CD8-positive, alpha-beta memory T cell (primary cell): ENCODE measurements around the gene TOR1B. TPM values are rescaled to one million over a fixed set of nuclear protein-coding genes. Genes with fewer than 3 reads are reported as not detected.
"Not testable (repeated sequence)": the region's sequence is repeated elsewhere in the genome, so short reads cannot be mapped to it uniquely, and the experiment has no call there.

Experiments used
- CTCF ChIA-PET: fragments of 350-600 bp; sonication (Branson Sonifier 250); formaldehyde crosslinking; loops from one replicate; lab custom pipeline; 2021; ENCODE audit warnings: antibody characterized with exemption; lab: Charles Lee
- POLR2A ChIA-PET: fragments of 350-600 bp; sonication (Branson Sonifier 250); formaldehyde crosslinking; loops from one replicate; lab custom pipeline; 2021; ENCODE audit warnings: antibody characterized with exemption; lab: Charles Lee
- DNase-seq, 5 donors: peaks; one replicate each; pipeline versions ENCODE4 v3.0.0 to v3.0.0-alpha.2; 2020 to 2022; ENCODE audit warnings: mixed read lengths in 1 of 5
- H3K27ac ChIP-seq: one replicate; pipeline ENCODE4 v1.7.0; 2013; ENCODE audit warnings: low read depth, mild to moderate bottlenecking, low read length, moderate library complexity
- H3K27me3 ChIP-seq: 2 replicates; pipeline ENCODE4 v1.7.0; 2013; ENCODE audit warnings: low read length, mild to moderate bottlenecking; ENCODE audit not compliant: insufficient read depth, poor library complexity, severe bottlenecking
- H3K36me3 ChIP-seq: 2 replicates; pipeline ENCODE4 v1.7.0; 2013; ENCODE audit warnings: mild to moderate bottlenecking, low read length, moderate library complexity; ENCODE audit not compliant: insufficient read depth
- H3K4me1 ChIP-seq: 2 replicates; pipeline ENCODE4 v1.7.0; 2013; ENCODE audit warnings: mild to moderate bottlenecking, low read length, moderate library complexity; ENCODE audit not compliant: insufficient read depth
- H3K4me3 ChIP-seq: 2 replicates; pipeline ENCODE4 v1.7.0; 2013; ENCODE audit warnings: mild to moderate bottlenecking, low read length
- H3K9me3 ChIP-seq: 2 replicates; pipeline ENCODE4 v1.7.0; 2013; ENCODE audit warnings: mild to moderate bottlenecking, low read length
- H3K27ac Mint-ChIP-seq, 8 donors: one replicate each; pipeline ENCODE4 v1.8.0; 2020 to 2021; ENCODE audit warnings: mixed read lengths in 8 of 8, mild to moderate bottlenecking in 6 of 8, inconsistent platforms in 3 of 8, moderate library complexity in 3 of 8
- H3K27me3 Mint-ChIP-seq, 2 donors: one replicate each; pipeline ENCODE4 v1.8.0; 2020 to 2021; ENCODE audit warnings: mixed read lengths in 2 of 2, mild to moderate bottlenecking in 1 of 2, moderate library complexity in 1 of 2
- H3K36me3 Mint-ChIP-seq, 3 donors: one replicate each; pipeline ENCODE4 v1.8.0; 2020 to 2021; ENCODE audit warnings: mixed read lengths in 3 of 3, inconsistent platforms in 1 of 3, mild to moderate bottlenecking in 1 of 3
- H3K4me1 Mint-ChIP-seq, 3 donors: one replicate each; pipeline ENCODE4 v1.8.0; 2020 to 2021; ENCODE audit warnings: mixed read lengths in 3 of 3, inconsistent platforms in 1 of 3, mild to moderate bottlenecking in 1 of 3
- H3K4me3 Mint-ChIP-seq, 7 donors: one replicate each; pipeline ENCODE4 v1.8.0; 2020 to 2021; ENCODE audit warnings: mixed read lengths in 7 of 7, mild to moderate bottlenecking in 6 of 7, moderate library complexity in 4 of 7, inconsistent platforms in 2 of 7
- H3K9me3 Mint-ChIP-seq, 5 donors: one replicate each; pipeline ENCODE4 v1.8.0; 2020 to 2022; ENCODE audit warnings: mixed read lengths in 5 of 5, mild to moderate bottlenecking in 3 of 5, moderate library complexity in 2 of 5, inconsistent platforms in 1 of 5
- polyA plus RNA-seq: library from polyadenylated mRNA; unstranded; fragments of 300-500 nt; fragmentation: Illumina TruSeq; gene quantifications from one replicate; pipeline ENCODE4 v1.2.3, GENCODE V29; 2021
- total RNA-seq, 2 experiments: library from RNA; stranded (reverse); gene quantifications; one replicate each; pipeline ENCODE4 v1.2.3, GENCODE V29; 2021

The TOR1B gene
- total and polyA plus RNA-seq, 3 experiments from 2014 or later: 24.6 to 32.8 (median 27.1) TPM

- no peak overlapping the region for H3K4me3 Mint-ChIP-seq
- DNase-seq: no peak
- Histone ChIP-seq H3K36me3 (no peaks in the 10 kb centered on the region), H3K27me3 (no peaks in the 10 kb centered on the region), H3K9me3 (no peaks in the 10 kb centered on the region), H3K27ac (no peak overlapping the region), H3K4me1 (no peaks in the 10 kb centered on the region), H3K4me3 (no peak overlapping the region)
- H3K36me3 Mint-ChIP-seq: no peaks in the 10 kb centered on the region
- ChIA-PET CTCF (no interaction called here), POLR2A (no interaction called here)
- no peaks in the 10 kb centered on the region for H3K4me1 Mint-ChIP-seq
- H3K27me3 Mint-ChIP-seq: peaks cover 3 to 20% of the 10 kb centered on the region in 2 donors
- H3K9me3 Mint-ChIP-seq: no peaks in the 10 kb centered on the region
- H3K27ac Mint-ChIP-seq: no peak overlapping the region
Observed at GRCh38 chr9:129770741-129771140, 32.2 kb upstream of the TOR1B start.

- Mint-ChIP-seq H3K9me3 (no peaks in the 10 kb centered on the region), H3K36me3 (no peaks in the 10 kb centered on the region), H3K4me1 (peaks cover 6 to 13% (median 7%) of the 10 kb centered on the region in 3 donors), H3K27ac (peak overlapping the region in 1 of 8 donors; percentile 39), H3K4me3 (no peak overlapping the region), H3K27me3 (peaks cover 2 to 23% of the 10 kb centered on the region in 2 donors)
- no peaks in the 10 kb centered on the region for H3K27me3 ChIP-seq
- DNase-seq: no peak
- peaks cover 10% of the 10 kb centered on the region for H3K4me1 ChIP-seq
- ChIA-PET POLR2A (no interaction called here), CTCF (interaction anchor here (1.0 to 2.4 kb wide), 2 partner anchors 9 to 36 kb away, joined by 5 to 9 read pairs; no protein-coding TSS in a partner anchor)
- H3K36me3 ChIP-seq: no peaks in the 10 kb centered on the region
- H3K4me3 ChIP-seq: no peak overlapping the region
- H3K9me3 ChIP-seq: no peaks in the 10 kb centered on the region
- H3K27ac ChIP-seq: no peak overlapping the region
Observed at GRCh38 chr9:129773262-129774048, 29.5 kb upstream of the TOR1B start.

- peaks cover 5 to 23% of the 10 kb centered on the region in 2 donors for H3K27me3 Mint-ChIP-seq
- ChIA-PET POLR2A (no interaction called here), CTCF (interaction anchor here (0.8 to 1.3 kb wide), 3 partner anchors 9 to 38 kb away, joined by 3 to 4 read pairs (median 3); no protein-coding TSS in a partner anchor)
- no peak overlapping the region for H3K4me3 Mint-ChIP-seq
- H3K27me3 ChIP-seq: no peaks in the 10 kb centered on the region
- H3K4me1 ChIP-seq: peaks cover 10% of the 10 kb centered on the region
- H3K27ac ChIP-seq: no peak overlapping the region
- no peak overlapping the region for H3K4me3 ChIP-seq
- DNase-seq: no peak
- no peaks in the 10 kb centered on the region for H3K9me3 ChIP-seq
- peak overlapping the region in 1 of 8 donors; percentile 21 for H3K27ac Mint-ChIP-seq
- no peaks in the 10 kb centered on the region for H3K36me3 Mint-ChIP-seq
- peaks cover 6 to 13% (median 7%) of the 10 kb centered on the region in 3 donors for H3K4me1 Mint-ChIP-seq
- no peaks in the 10 kb centered on the region for H3K9me3 Mint-ChIP-seq
- H3K36me3 ChIP-seq: no peaks in the 10 kb centered on the region
Observed at GRCh38 chr9:129774791-129775447, 28.1 kb upstream of the TOR1B start.

- no peaks in the 10 kb centered on the region for H3K36me3 ChIP-seq
- H3K36me3 Mint-ChIP-seq: no peaks in the 10 kb centered on the region
- no peaks in the 10 kb centered on the region for H3K9me3 ChIP-seq
- peaks cover 10% of the 10 kb centered on the region for H3K4me1 ChIP-seq
- no peak overlapping the region for H3K27ac ChIP-seq
- peak overlapping the region in 1 of 8 donors; percentile 21 for H3K27ac Mint-ChIP-seq
- no peaks in the 10 kb centered on the region for H3K9me3 Mint-ChIP-seq
- ChIA-PET CTCF (interaction anchor here (0.8 to 1.3 kb wide), 4 partner anchors 8 to 38 kb away, joined by 3 to 4 read pairs (median 3); no protein-coding TSS in a partner anchor), POLR2A (no interaction called here)
- DNase-seq: no peak
- no peak overlapping the region for H3K4me3 ChIP-seq
- H3K27me3 ChIP-seq: no peaks in the 10 kb centered on the region
- H3K27me3 Mint-ChIP-seq: peaks cover 5 to 23% of the 10 kb centered on the region in 2 donors
- H3K4me3 Mint-ChIP-seq: no peak overlapping the region
- H3K4me1 Mint-ChIP-seq: peaks cover 6 to 13% (median 7%) of the 10 kb centered on the region in 3 donors
Observed at GRCh38 chr9:129775448-129775798, 27.6 kb upstream of the TOR1B start.

- H3K4me3 Mint-ChIP-seq, H3K27ac Mint-ChIP-seq, H3K9me3 Mint-ChIP-seq, H3K4me3 ChIP-seq, DNase-seq, H3K4me1 ChIP-seq, H3K9me3 ChIP-seq, H3K27ac ChIP-seq, POLR2A ChIA-PET, H3K36me3 ChIP-seq, H3K27me3 ChIP-seq, H3K36me3 Mint-ChIP-seq: not testable (repeated sequence)
- CTCF ChIA-PET: interaction anchor here (1.2 to 1.9 kb wide), 3 partner anchors 8 to 39 kb away, joined by 3 to 7 read pairs (median 3); no protein-coding TSS in a partner anchor
- peaks cover 6 to 13% (median 7%) of the 10 kb centered on the region in 3 donors for H3K4me1 Mint-ChIP-seq
- H3K27me3 Mint-ChIP-seq: peaks cover 5 to 17% of the 10 kb centered on the region in 2 donors
Observed at GRCh38 chr9:129776096-129776495, 26.9 kb upstream of the TOR1B start.

GRCh38 chr9:129776566-129776937 is 26.4 kb upstream of the TOR1B start:
- Mint-ChIP-seq H3K9me3 (no peaks in the 10 kb centered on the region), H3K36me3 (no peaks in the 10 kb centered on the region), H3K27ac (no peak overlapping the region), H3K4me1 (peaks cover 6 to 13% (median 7%) of the 10 kb centered on the region in 3 donors), H3K27me3 (peaks cover 5 to 17% of the 10 kb centered on the region in 2 donors), H3K4me3 (no peak overlapping the region)
- ChIA-PET POLR2A (no interaction called here), CTCF (interaction anchor here (0.8 to 1.9 kb wide), 4 partner anchors 15 to 645 kb away, joined by 3 to 7 read pairs (median 3); no protein-coding TSS in a partner anchor)
- H3K27ac ChIP-seq: peak overlapping the region; percentile 43
- H3K9me3 ChIP-seq: no peaks in the 10 kb centered on the region
- no peaks in the 10 kb centered on the region for H3K36me3 ChIP-seq
- no peak for DNase-seq
- no peaks in the 10 kb centered on the region for H3K27me3 ChIP-seq
- peaks cover 10% of the 10 kb centered on the region for H3K4me1 ChIP-seq
- H3K4me3 ChIP-seq: no peak overlapping the region

- CTCF ChIA-PET: interaction anchor here (0.8 to 1.9 kb wide), 5 partner anchors 14 to 645 kb away, joined by 3 to 7 read pairs (median 4); no protein-coding TSS in a partner anchor
- Histone ChIP-seq H3K4me3 (no peak overlapping the region), H3K36me3 (no peaks in the 10 kb centered on the region), H3K4me1 (peaks cover 10% of the 10 kb centered on the region), H3K27ac (peak overlapping the region; percentile 43), H3K9me3 (no peaks in the 10 kb centered on the region), H3K27me3 (no peaks in the 10 kb centered on the region)
- POLR2A ChIA-PET: no interaction called here
- no peaks in the 10 kb centered on the region for H3K9me3 Mint-ChIP-seq
- H3K27ac Mint-ChIP-seq: peak overlapping the region in 5 of 8 donors; percentile 4 to 92 (median 52)
- peaks cover 6 to 13% (median 7%) of the 10 kb centered on the region in 3 donors for H3K4me1 Mint-ChIP-seq
- peaks cover 5 to 17% of the 10 kb centered on the region in 2 donors for H3K27me3 Mint-ChIP-seq
- peak in 3 of 5 donors; percentile 3 to 65 (median 23) for DNase-seq
- peak overlapping the region in 2 of 7 donors; percentile 12 to 48 for H3K4me3 Mint-ChIP-seq
- no peaks in the 10 kb centered on the region for H3K36me3 Mint-ChIP-seq
Observed at GRCh38 chr9:129776938-129777768, 25.8 kb upstream of the TOR1B start.
